Dermis microvascular lymphatic vessel endothelial cell (primary cell): Measurements from ENCODE around the gene HUNK. TPM values are rescaled to one million over a fixed set of nuclear protein-coding genes. Genes with fewer than 3 reads are reported as not detected.
A peak's percentile ranks its signal among the peaks of the same experiment; 100 is the strongest.
"Not testable (repeated sequence)": the region's sequence is repeated elsewhere in the genome, so short reads cannot be mapped to it uniquely, and the experiment has no call there.

Source experiments
- DNase-seq, 2 donors: peaks; one replicate each; pipeline versions ENCODE4 v3.0.0 to v3.0.0-alpha.2; 2010; ENCODE audit warnings: low read depth in 2 of 2
- total RNA-seq: library from RNA; depleted of rRNA; stranded (reverse); fragments of >200 nt; gene quantifications from 2 replicates; pipeline ENCODE4 v1.2.1, GENCODE V29; 2014

Gene HUNK
- total RNA-seq, 1 donor from 2014 or later, result under 0.01 TPM

DNA sequence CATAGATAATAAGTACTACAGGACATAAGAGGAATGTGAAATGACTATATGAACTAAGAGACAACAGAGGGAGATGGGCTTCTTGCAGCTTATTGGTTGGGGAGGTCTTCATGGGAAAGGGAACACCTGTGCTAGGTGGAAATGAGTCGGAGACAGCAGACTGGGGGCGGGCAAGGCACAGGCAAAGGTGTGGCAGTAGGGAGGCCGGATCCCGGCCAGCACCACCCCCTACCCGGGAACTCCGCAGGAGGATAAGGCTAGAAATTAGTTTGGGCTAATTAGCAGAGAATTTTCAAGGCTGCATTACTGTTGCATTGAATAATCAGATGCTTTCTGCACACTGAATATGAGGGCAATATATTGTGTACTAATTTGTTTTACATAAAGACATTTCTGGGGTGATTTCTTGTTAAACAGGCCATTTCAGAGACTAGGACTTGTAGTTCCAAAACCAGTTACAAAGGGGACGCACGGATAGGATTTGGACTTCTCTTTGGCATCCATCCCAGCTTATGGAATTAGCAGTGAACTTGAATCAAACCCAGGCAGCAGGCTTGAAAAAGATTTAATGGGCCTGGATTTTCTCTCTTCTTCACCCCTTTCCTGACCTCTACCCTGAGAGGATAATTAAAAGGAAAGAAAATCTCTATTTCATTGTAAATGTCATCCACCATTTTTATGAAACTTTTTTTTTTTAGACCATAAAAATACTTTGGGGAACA, 2.2 kb upstream of the HUNK start:
- no peak for DNase-seq

- DNase-seq, result not testable (repeated sequence)
Measured at GRCh38 chr21:31871371-31871770, 1.4 kb upstream of the HUNK start.

DNA sequence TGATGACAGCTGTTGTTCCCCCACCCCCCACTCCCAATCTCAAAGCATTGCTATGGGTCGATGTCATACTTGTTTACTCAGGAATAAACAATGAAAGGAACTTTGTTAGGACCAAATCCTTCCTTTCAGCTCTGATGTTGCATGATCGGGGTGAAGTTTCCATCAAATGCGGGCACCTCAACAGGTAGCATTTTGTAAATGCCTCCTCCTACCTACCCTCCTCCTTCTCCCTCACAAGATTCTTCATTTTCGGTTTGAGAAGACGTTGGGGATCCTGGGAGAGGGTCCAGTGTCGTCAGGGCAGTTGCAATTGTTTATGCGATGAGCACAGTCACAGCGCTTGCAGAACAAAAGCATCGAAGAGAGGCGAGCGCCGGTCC, 758 bp upstream of the HUNK start:
- DNase-seq, result no peak

DNA sequence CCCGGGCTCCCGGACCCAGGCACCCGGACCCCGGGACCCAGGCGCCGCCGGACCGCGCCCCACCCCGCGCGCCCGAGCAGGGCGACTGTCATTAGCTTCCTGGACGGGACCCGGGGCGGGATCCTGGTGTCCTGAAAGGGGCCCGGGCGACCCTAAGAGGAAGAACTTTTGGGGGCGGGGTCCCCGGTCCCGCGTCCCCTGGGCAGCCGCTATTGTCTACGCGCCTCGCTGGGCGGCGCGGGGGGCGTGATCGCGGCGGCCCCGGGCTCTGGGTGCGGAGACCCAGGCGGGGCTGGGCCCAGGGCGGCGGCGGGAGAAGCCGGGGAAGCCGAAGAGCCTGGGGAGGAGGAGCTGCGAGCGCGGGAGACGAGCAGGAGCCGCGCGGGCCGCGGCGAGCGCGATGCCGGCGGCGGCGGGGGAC, 465 bp downstream of the HUNK start:
- DNase-seq, result no peak

DNA sequence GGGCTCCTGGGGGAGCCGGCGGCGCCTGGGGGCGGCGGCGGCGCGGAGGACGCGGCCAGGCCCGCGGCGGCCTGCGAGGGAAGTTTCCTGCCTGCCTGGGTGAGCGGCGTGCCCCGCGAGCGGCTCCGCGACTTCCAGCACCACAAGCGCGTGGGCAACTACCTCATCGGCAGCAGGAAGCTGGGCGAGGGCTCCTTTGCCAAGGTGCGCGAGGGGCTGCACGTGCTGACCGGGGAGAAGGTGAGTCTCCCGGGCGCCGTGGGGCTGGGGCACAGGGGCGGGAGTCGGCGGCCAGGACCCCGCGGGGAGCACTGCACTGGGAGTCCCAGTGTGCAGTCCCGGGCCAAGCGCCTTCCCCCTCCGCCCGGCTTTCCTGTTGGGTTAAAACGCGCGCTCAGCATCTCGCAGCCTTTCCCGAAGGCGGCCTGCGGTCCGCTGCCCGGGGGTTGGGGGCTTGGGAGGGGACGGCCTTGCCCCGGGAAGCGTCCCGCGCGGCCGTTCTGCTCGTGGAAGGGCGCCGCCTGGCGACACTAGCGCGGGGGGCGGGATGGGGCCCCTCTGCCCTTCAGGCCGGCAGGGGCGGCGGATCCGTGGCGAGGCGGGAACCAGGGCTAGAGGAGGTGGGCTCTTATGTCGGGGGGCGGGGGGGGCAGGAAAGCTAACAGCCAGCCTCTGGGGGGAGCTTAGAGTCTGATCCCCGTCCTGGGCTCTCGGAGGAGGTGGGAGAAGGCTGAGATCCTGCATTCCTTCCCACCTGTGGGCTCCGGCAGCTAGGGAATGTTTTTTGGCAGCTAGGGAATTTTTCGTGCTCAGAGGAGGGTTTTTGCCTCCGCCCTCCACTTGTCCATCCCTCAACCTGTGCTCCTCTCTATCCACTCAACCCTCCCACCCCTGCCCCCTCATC, 1.1 kb downstream of the HUNK start:
- DNase-seq, result peak in 1 of 2 donors; percentile 12

DNA sequence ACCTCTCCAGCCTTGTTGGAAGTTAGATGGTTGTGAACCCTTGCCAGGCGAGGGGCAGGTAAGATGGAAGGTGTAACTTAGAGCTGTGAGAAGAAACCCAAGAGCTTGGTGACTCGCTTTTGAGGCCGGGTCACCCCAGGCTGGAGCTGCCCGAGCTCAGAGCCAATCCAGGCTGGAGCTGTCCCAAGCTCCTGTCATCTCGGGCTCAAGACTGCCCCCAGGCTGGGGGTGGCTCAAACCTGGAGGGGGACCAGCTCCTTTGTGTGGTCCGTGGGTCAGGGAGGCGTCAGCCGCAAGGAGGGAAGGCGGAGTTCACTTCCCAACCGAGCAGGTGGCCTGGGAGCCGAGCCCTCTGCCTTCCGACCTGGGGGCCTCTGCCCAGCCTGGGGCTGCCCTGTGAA, 2.0 kb downstream of the HUNK start:
- no peak for DNase-seq

GRCh38 chr21:31875496-31876015, 2.7 kb downstream of the HUNK start:
- DNase-seq, result no peak

DNA sequence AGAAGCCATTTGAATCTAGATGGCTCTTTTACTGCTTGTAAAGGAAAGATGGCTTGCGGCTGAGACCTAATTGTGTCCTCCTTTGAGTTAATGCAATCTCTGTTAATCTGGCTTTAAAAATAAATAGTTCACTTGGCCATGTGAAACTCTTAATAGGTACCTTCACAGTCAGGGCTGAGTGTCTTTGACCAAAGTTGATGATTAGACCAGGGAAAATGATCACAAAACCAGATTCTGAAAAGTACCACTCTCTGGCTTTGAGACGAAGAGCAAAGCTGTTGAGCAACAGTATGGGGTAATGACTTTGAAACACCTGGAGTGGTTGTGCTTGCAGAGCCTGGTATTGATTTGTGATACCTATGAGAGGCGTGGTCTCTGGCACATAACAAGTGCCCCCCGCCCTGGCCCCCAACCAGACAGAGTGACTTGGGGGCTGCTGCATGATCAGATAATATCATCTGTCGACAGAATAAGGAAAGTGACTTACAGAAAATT, 4.7 kb downstream of the HUNK start:
- DNase-seq, result no peak

GRCh38 chr21:31878831-31879230, 6.0 kb downstream of the HUNK start:
- DNase-seq, result no peak

GRCh38 chr21:31879241-31879650, 6.4 kb downstream of the HUNK start:
- no peak for DNase-seq

GRCh38 chr21:31879911-31880310, 7.1 kb downstream of the HUNK start:
- no peak for DNase-seq

DNA sequence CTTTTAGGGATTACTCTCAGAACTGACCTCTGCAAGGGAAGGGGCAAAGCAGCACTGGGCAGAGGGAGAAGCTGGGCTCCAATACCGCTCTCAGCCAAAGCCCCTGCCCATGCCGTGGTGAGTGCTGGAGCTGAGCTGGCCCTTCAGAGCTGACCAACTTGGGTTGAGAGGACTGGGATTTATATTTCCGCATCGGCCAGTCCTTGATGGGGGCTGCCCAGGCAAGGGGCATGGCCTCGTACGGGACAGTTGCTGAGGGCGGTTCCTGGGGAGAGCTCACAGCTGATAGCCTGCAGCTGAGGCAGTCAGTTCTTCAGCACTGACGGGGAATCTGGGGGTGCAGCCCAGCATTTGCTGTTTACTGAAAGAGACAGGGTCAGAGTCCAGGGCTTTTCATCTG, 8.0 kb downstream of the HUNK start:
- DNase-seq, result no peak

- DNase-seq, result no peak
Measured at GRCh38 chr21:31882711-31883110, 9.9 kb downstream of the HUNK start.

- DNase-seq, result no peak
Measured at GRCh38 chr21:31885146-31885545, 12.3 kb downstream of the HUNK start.

GRCh38 chr21:31886915-31887314, 14.1 kb downstream of the HUNK start:
- DNase-seq, result no peak

DNA sequence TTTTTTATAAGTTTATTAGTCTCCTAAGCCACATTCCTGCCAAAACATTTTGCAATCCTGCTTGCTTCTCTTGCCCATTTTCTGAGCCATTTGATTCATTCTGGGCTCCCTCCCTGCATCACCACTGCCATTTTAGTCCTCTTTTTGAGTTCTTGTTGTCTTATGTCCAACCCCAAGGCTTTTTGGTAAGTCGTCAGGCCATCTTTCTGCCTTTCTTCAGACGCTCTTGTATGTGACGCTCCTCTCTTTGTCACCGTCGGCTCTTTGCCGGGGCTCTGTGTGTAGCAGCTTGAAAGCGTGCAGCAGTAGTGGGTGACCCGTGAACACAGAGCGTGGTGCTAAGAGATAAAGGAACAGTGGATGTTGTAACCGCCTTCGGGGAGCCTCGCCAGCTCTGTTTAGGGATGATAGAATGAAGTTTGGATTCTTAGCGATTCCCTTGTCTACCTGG, 14.6 kb downstream of the HUNK start:
- DNase-seq, result no peak

DNA sequence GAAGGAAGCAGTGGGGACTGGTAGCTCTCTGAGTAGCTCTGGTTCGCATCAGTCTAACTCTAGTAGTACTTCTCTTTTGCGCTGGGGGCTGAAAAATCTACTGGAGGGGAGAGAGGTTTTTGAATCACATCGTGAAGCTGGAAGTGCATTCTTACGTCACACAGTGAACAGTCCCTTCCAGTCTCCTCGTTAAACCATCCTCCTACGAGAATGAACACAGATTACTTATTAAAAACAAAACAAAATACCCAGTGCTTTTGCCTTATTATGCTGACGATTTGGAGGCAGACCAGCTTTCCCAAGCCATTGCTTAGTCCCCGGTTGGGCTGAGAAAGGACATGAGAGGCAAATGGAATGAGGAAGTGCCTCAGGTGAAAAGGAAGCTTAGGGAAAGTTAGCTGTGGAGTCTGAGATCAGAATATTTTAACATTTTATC, 16.1 kb downstream of the HUNK start:
- no peak for DNase-seq

- no peak for DNase-seq
Measured at GRCh38 chr21:31889460-31889859, 16.6 kb downstream of the HUNK start.

DNA sequence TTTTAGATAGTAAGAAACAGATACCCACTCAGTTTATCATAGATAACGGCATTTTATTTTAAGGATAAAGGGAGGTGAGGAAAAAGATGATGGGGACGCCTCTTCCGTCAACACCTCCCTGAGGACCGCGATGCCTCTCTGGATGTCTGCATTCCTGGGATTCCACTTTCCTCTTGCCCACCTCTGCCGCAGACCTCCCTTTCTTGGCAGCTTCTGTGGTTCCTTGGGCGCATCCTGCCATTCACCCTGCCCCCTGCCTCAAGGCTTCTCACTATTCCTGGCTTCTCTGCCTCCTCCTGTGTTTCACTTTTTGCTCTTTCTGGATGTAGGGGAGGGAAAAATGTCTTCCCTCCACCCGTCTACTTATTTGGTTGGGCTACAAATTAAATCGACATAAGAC, 19.9 kb downstream of the HUNK start:
- DNase-seq, result no peak

DNA sequence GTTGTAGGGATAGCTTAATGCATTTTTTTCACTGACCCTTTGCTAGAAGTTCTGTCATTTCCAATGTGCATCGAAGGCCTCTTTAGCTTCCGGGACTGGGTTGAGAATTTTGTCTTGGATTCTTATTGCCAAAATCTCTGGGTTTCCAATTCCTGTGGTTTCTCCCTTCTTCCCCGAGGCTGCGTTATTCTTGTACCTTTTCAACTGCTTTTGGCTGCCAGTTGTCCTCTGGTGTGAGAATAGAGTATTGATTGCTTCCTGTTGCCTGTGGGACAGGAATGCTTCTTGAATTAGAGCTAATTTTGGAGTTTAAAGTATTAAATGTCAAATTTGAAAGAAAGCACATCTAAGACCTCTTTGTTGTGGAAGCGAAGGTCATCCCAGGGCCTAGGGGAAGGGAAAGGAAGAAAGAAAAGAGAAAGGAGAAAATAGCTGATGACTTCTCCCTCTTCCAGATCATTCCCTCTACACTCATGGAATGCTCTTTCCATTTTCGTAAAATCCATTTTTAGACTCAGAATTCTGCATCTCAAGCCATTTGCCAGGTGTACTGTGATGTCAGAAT, 21.1 kb downstream of the HUNK start:
- no peak for DNase-seq

DNA sequence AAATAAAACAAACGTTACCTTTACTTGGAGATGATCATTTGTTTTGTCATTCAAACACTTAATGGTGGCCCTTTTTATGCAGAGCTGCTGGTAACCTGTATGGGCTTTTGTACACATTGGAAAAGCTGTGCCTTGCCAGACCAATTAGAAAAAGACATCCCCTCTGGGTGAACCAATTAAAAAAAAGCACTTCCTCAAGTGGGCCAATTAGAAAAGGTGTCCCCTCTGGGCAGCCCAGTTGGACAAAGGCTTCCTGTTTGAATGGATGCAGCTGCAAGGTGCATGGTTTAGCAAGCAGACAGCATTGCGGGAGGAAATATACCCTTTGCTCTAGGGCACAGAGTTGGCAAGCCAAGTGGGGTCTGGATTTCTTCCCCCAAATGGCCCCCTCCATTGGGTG, 21.6 kb downstream of the HUNK start:
- DNase-seq, result no peak
